Common myeloid progenitor, CD34-positive (primary cell): ENCODE data around the gene TCF12.

Source experiments
- CTCF ChIA-PET: fragments of 350-600 bp; sonication (Branson Sonifier 250); formaldehyde crosslinking; loops from one replicate; lab custom pipeline; 2021; ENCODE audit warnings: antibody characterized with exemption; lab: Charles Lee
- POLR2A ChIA-PET: fragments of 350-600 bp; sonication (Branson Sonifier 250); formaldehyde crosslinking; loops from one replicate; lab custom pipeline; 2021; ENCODE audit warnings: antibody characterized with exemption; lab: Charles Lee
- DNase-seq, 3 donors: peaks; one replicate each; pipeline versions ENCODE4 v3.0.0 to v3.0.0-alpha.2; 2013
- H3K27ac ChIP-seq, 2 experiments: 1 replicate in 1 of 2; 2 replicates in 1 of 2; pipeline ENCODE4 v1.7.0; 2013; ENCODE audit warnings: inconsistent platforms in 2 of 2, low read length in 2 of 2, mild to moderate bottlenecking in 2 of 2, low read depth in 1 of 2, moderate library complexity in 1 of 2; ENCODE audit not compliant: severe bottlenecking in 2 of 2, insufficient read depth in 1 of 2, poor library complexity in 1 of 2
- H3K27me3 ChIP-seq, 5 experiments: replicated peaks in 2 of 5; 1 replicate in 3 of 5; 2 replicates in 2 of 5; pipeline versions ENCODE4 v1.6.1 to v1.7.0; 2013; ENCODE audit warnings: low read length in 4 of 5, mild to moderate bottlenecking in 2 of 5, moderate library complexity in 2 of 5, inconsistent platforms in 1 of 5; ENCODE audit not compliant: insufficient read depth in 5 of 5, control insufficient read depth in 4 of 5
- H3K36me3 ChIP-seq, 4 experiments: 1 replicate in 2 of 4; 2 replicates in 2 of 4; pipeline versions ENCODE4 v1.6.1 to v1.7.0; 2013; ENCODE audit warnings: low read length in 3 of 4, control low read depth in 1 of 4, mild to moderate bottlenecking in 1 of 4; ENCODE audit not compliant: control insufficient read depth in 4 of 4, insufficient read depth in 4 of 4
- H3K4me1 ChIP-seq, 4 experiments: 1 replicate in 3 of 4; 2 replicates in 1 of 4; pipeline versions ENCODE4 v1.6.1 to v1.7.1; 2013; ENCODE audit warnings: low read length in 3 of 4, mild to moderate bottlenecking in 3 of 4, control low read depth in 1 of 4, inconsistent platforms in 1 of 4, moderate library complexity in 1 of 4; ENCODE audit not compliant: control insufficient read depth in 4 of 4, insufficient read depth in 4 of 4; ENCODE audit errors: control extremely low read depth in 1 of 4
- H3K4me3 ChIP-seq, 7 experiments: 1 replicate in 4 of 7; 2 replicates in 3 of 7; pipeline versions ENCODE4 v1.5.1 to v1.7.0; 2013; ENCODE audit warnings: mild to moderate bottlenecking in 7 of 7, low read length in 6 of 7, moderate library complexity in 6 of 7, inconsistent platforms in 2 of 7, low read depth in 2 of 7, control low read depth in 1 of 7; ENCODE audit not compliant: insufficient read depth in 4 of 7, control insufficient read depth in 1 of 7; ENCODE audit errors: extremely low read depth in 1 of 7
- H3K9me3 ChIP-seq, 5 experiments: 1 replicate in 4 of 5; 2 replicates in 1 of 5; pipeline versions ENCODE4 v1.6.1 to v1.7.1; 2013; ENCODE audit warnings: low read length in 4 of 5, mild to moderate bottlenecking in 2 of 5, inconsistent platforms in 1 of 5, low read depth in 1 of 5, moderate library complexity in 1 of 5; ENCODE audit not compliant: control insufficient read depth in 4 of 5, insufficient read depth in 2 of 5; ENCODE audit errors: control extremely low read depth in 1 of 5
- WGBS: methylation state at CpG from one replicate; pipeline ENCODE4 v1.1.5; 2013; ENCODE audit not compliant: insufficient coverage; 5-methylcytosine and 5-hydroxymethylcytosine counted together

Gene TCF12

GRCh38 chr15:57282686-57283085 lies 364.2 kb downstream of the TCF12 start:
- no peak overlapping the region for H3K27ac ChIP-seq
- WGBS: 90% methylated on average over 3 of the region's 3 CpGs
- H3K27me3 ChIP-seq: no peaks in the 10 kb centered on the region
- POLR2A ChIA-PET: no interaction called here
- DNase-seq: no peak
- H3K4me3 ChIP-seq: no peak overlapping the region
- H3K9me3 ChIP-seq: no peaks in the 10 kb centered on the region
- CTCF ChIA-PET: no interaction called here
- peaks cover 4 to 31% (median 13%) of the 10 kb centered on the region in 4 experiments for H3K4me1 ChIP-seq
- peaks cover 2 to 40% (median 27%) of the 10 kb centered on the region in 4 experiments for H3K36me3 ChIP-seq

GRCh38 chr15:57283774-57284503 lies 365.5 kb downstream of the TCF12 start:
- ChIA-PET CTCF (interaction anchor here (0.7 to 2.7 kb wide), 2 partner anchors 12 to 22 kb away, joined by 3 to 10 read pairs; no protein-coding TSS in a partner anchor), POLR2A (no interaction called here)
- Histone ChIP-seq H3K9me3 (no peaks in the 10 kb centered on the region), H3K27ac (peak overlapping the region; percentile 9 to 68), H3K36me3 (peaks cover 2 to 44% (median 33%) of the 10 kb centered on the region in 4 experiments), H3K27me3 (no peaks in the 10 kb centered on the region), H3K4me1 (peaks cover 4 to 31% (median 13%) of the 10 kb centered on the region in 4 experiments), H3K4me3 (no peak overlapping the region)
- peak in 1 of 3 donors; percentile 21 for DNase-seq
- WGBS: 81% methylated on average over 8 of the region's 14 CpGs

- Histone ChIP-seq H3K27me3 (no peaks in the 10 kb centered on the region), H3K36me3 (peaks cover 2 to 41% (median 33%) of the 10 kb centered on the region in 4 experiments), H3K27ac (peak overlapping the region; percentile 6 to 68), H3K9me3 (no peaks in the 10 kb centered on the region), H3K4me1 (peaks cover 4 to 31% (median 13%) of the 10 kb centered on the region in 4 experiments), H3K4me3 (peak overlapping the region in 1 of 7 experiments; percentile 23)
- POLR2A ChIA-PET: no interaction called here
- DNase-seq: no peak
- CTCF ChIA-PET: interaction anchor here (0.7 to 2.7 kb wide), 2 partner anchors 11 to 22 kb away, joined by 3 to 10 read pairs; no protein-coding TSS in a partner anchor
- WGBS: 16% methylated on average over 3 of the region's 3 CpGs
Measured at GRCh38 chr15:57284535-57284934, 366.1 kb downstream of the TCF12 start.

GRCh38 chr15:57285386-57285785 lies 366.9 kb downstream of the TCF12 start:
- Histone ChIP-seq H3K27me3 (no peaks in the 10 kb centered on the region), H3K27ac (no peak overlapping the region), H3K4me1 (peaks cover 4 to 31% (median 13%) of the 10 kb centered on the region in 4 experiments), H3K9me3 (peaks cover 0 to 1% (median 0%) of the 10 kb centered on the region in 5 experiments), H3K4me3 (no peak overlapping the region), H3K36me3 (peaks cover 4 to 42% (median 31%) of the 10 kb centered on the region in 4 experiments)
- ChIA-PET CTCF (interaction anchor here (2.7 kb wide), 1 partner anchor 21 kb away, joined by 10 read pairs; no protein-coding TSS in a partner anchor), POLR2A (no interaction called here)
- DNase-seq: no peak
- 100% methylated on average over 3 of the region's 3 CpGs for WGBS

- Histone ChIP-seq H3K4me3 (no peak overlapping the region), H3K9me3 (peaks cover 0 to 10% (median 3%) of the 10 kb centered on the region in 5 experiments), H3K4me1 (peaks cover 4 to 31% (median 13%) of the 10 kb centered on the region in 4 experiments), H3K27ac (no peak overlapping the region), H3K27me3 (no peaks in the 10 kb centered on the region), H3K36me3 (peaks cover 5 to 51% (median 33%) of the 10 kb centered on the region in 4 experiments)
- CTCF ChIA-PET: interaction anchor here (0.7 to 2.7 kb wide), 3 partner anchors 9 to 20 kb away, joined by 3 to 10 read pairs (median 7); no protein-coding TSS in a partner anchor
- POLR2A ChIA-PET: no interaction called here
- no peak for DNase-seq
- 89% methylated on average over 3 of the region's 7 CpGs for WGBS
Measured at GRCh38 chr15:57286446-57287122, 368.1 kb downstream of the TCF12 start.

- DNase-seq: no peak
- Histone ChIP-seq H3K36me3 (peaks cover 5 to 54% (median 34%) of the 10 kb centered on the region in 4 experiments), H3K27me3 (no peaks in the 10 kb centered on the region), H3K27ac (no peak overlapping the region), H3K4me3 (no peak overlapping the region), H3K9me3 (peaks cover 0 to 13% (median 3%) of the 10 kb centered on the region in 5 experiments), H3K4me1 (peaks cover 4 to 31% (median 13%) of the 10 kb centered on the region in 4 experiments)
- WGBS: 75% methylated on average over 1 of the region's 2 CpGs
- POLR2A ChIA-PET: interaction anchor here (0.9 kb wide), 1 partner anchor 13 kb away, joined by 3 read pairs; no protein-coding TSS in a partner anchor
- CTCF ChIA-PET: interaction anchor here (0.7 to 2.5 kb wide), 2 partner anchors 10 to 19 kb away, joined by 3 to 7 read pairs; no protein-coding TSS in a partner anchor
Measured at GRCh38 chr15:57287123-57287521, 368.7 kb downstream of the TCF12 start.
